Measurements from ENCODE around the gene FLCN. TPM values are rescaled to one million over a fixed set of nuclear protein-coding genes. Genes with fewer than 3 reads are reported as not detected.

Gene FLCN
- total RNA-seq, 1 donor, result 64.3 TPM

- TF ChIP-seq CTCF (IDR thresholded peaks at IDR 0.05; ENCODE audit: insufficient read depth, low read depth, low read length), result no peak
- no peak overlapping the region for H3K4me3 ChIP-seq (ENCODE audit: low read depth, low read length)
- DNase-seq (ENCODE audit: low read depth), result no peak
Measured at GRCh38 chr17:17181666-17182597, 55.0 kb downstream of the FLCN start.

- DNase-seq (ENCODE audit: low read depth), result no peak
- TF ChIP-seq CTCF (IDR thresholded peaks at IDR 0.05; ENCODE audit: insufficient read depth, low read depth, low read length), result no peak
- H3K4me3 ChIP-seq (ENCODE audit: low read depth, low read length), result no peak overlapping the region
Measured at GRCh38 chr17:17180741-17181525, 56.0 kb downstream of the FLCN start.

GRCh38 chr17:17180141-17180603 lies 56.8 kb downstream of the FLCN start:
- DNase-seq (ENCODE audit: low read depth), result no peak
- TF ChIP-seq CTCF (IDR thresholded peaks at IDR 0.05; ENCODE audit: insufficient read depth, low read depth, low read length), result no peak
- no peak overlapping the region for H3K4me3 ChIP-seq (ENCODE audit: low read depth, low read length)

GRCh38 chr17:17179371-17179827 lies 57.6 kb downstream of the FLCN start:
- no peak for DNase-seq (ENCODE audit: low read depth)
- H3K4me3 ChIP-seq (ENCODE audit: low read depth, low read length), result no peak overlapping the region
- TF ChIP-seq CTCF (IDR thresholded peaks at IDR 0.05; ENCODE audit: insufficient read depth, low read depth, low read length), result no peak

- H3K4me3 ChIP-seq (ENCODE audit: low read depth, low read length), result no peak overlapping the region
- DNase-seq (ENCODE audit: low read depth), result no peak
- TF ChIP-seq CTCF (IDR thresholded peaks at IDR 0.05; ENCODE audit: insufficient read depth, low read depth, low read length), result no peak
Measured at GRCh38 chr17:17177176-17177575, 59.8 kb downstream of the FLCN start.

- TF ChIP-seq CTCF (IDR thresholded peaks at IDR 0.05; ENCODE audit: insufficient read depth, low read depth, low read length), result no peak
- no peak for DNase-seq (ENCODE audit: low read depth)
- H3K4me3 ChIP-seq (ENCODE audit: low read depth, low read length), result no peak overlapping the region
Measured at GRCh38 chr17:17176341-17176740, 60.6 kb downstream of the FLCN start.
